Sciatic nerve (tissue), 2 donors: Measurements from ENCODE around the gene C17orf114.

Source experiments
- ATAC-seq: fragments of 200-7000 bp; cut with Tn5 transposase; one replicate; pipeline ENCODE4 v1.9.1; 2020; ENCODE audit warnings: mild to moderate bottlenecking, moderate library complexity
- DNase-seq: peaks from one replicate; pipeline ENCODE4 v3.0.0-alpha.2; 2020; ENCODE audit warnings: low spot score
- intact Hi-C: fragments of 100-400 bp; cut with DNase I; formaldehyde crosslinking; loops from one replicate; pipeline ENCODE4 v1.14.2; 2022
- donor health status: DM: no; HTN: no; CAD: no.
- donor health status: DM: no; HTN: no; CAD: no.

The C17orf114 gene

GRCh38 chr17:4802228-4802627, at the start of gene C17orf114:
Gene C17orf114 (minus strand): TSS chr17:4802328.
- no peak for ATAC-seq
- DNase-seq, result no peak
- intact Hi-C loops, result no loop called here

GRCh38 chr17:4851084-4851483, 49.0 kb upstream of the C17orf114 start:
- ATAC-seq (no peak), DNase-seq (no peak)
- intact Hi-C loops, result no loop called here

GRCh38 chr17:4850246-4850645, 48.1 kb upstream of the C17orf114 start:
- intact Hi-C loops, result no loop called here
- no peak for DNase-seq
- ATAC-seq, result no peak

GRCh38 chr17:4849011-4849536, 46.9 kb upstream of the C17orf114 start:
- no peak for DNase-seq
- ATAC-seq, result no peak
- intact Hi-C loops, result loop anchor here (5.0 kb wide), 1 partner anchor 33 kb away; no protein-coding TSS in a partner anchor

- no peak for DNase-seq
- intact Hi-C loops, result loop anchor here (5.0 kb wide), 1 partner anchor 35 kb away; no protein-coding TSS in a partner anchor
- no peak for ATAC-seq
Observed at GRCh38 chr17:4846635-4847390, 44.7 kb upstream of the C17orf114 start.

GRCh38 chr17:4845118-4845517, 43.0 kb upstream of the C17orf114 start:
- ATAC-seq (peak; percentile 52), DNase-seq (no peak)
- intact Hi-C loops, result loop anchor here (5.0 kb wide), 1 partner anchor 37 kb away; no protein-coding TSS in a partner anchor

GRCh38 chr17:4843321-4844000, 41.3 kb upstream of the C17orf114 start:
- intact Hi-C loops, result no loop called here
- ATAC-seq (no peak), DNase-seq (no peak)

GRCh38 chr17:4842376-4842775, 40.2 kb upstream of the C17orf114 start:
- intact Hi-C loops, result no loop called here
- ATAC-seq (no peak), DNase-seq (no peak)

- intact Hi-C loops, result no loop called here
- DNase-seq, result no peak
- no peak for ATAC-seq
Observed at GRCh38 chr17:4840893-4841242, 38.7 kb upstream of the C17orf114 start.

GRCh38 chr17:4839965-4840892, 38.1 kb upstream of the C17orf114 start:
- no peak for ATAC-seq
- DNase-seq, result no peak
- intact Hi-C loops, result no loop called here

- no peak for ATAC-seq
- intact Hi-C loops, result no loop called here
Observed at GRCh38 chr17:4839221-4839620, 37.1 kb upstream of the C17orf114 start.

GRCh38 chr17:4838309-4838785, 36.2 kb upstream of the C17orf114 start:
- ATAC-seq (no peak), DNase-seq (no peak)
- intact Hi-C loops, result no loop called here

More at GRCh38 chr17:4839221-4839620, 37.1 kb upstream of the C17orf114 start:
- DNase-seq, result no peak

- intact Hi-C loops, result no loop called here
- ATAC-seq (no peak), DNase-seq (no peak)
Observed at GRCh38 chr17:4837471-4838308, 35.6 kb upstream of the C17orf114 start.

- ATAC-seq (no peak), DNase-seq (no peak)
- intact Hi-C loops, result no loop called here
Observed at GRCh38 chr17:4836221-4836620, 34.1 kb upstream of the C17orf114 start.

- intact Hi-C loops, result no loop called here
- ATAC-seq, result no peak
Observed at GRCh38 chr17:4834681-4835020, 32.5 kb upstream of the C17orf114 start.

GRCh38 chr17:4833941-4834680, 32.0 kb upstream of the C17orf114 start:
- ATAC-seq, result peak; percentile 46
- no peak for DNase-seq
- intact Hi-C loops, result no loop called here

More at GRCh38 chr17:4834681-4835020, 32.5 kb upstream of the C17orf114 start:
- no peak for DNase-seq

GRCh38 chr17:4833178-4833940, 31.2 kb upstream of the C17orf114 start, which contains the start of gene MINK1:
Gene MINK1 (plus strand): TSS chr17:4833340. CDS start chr17:4833584, 244 bp downstream.
- peak; percentile 91 for DNase-seq
- peak; percentile 98 for ATAC-seq
- intact Hi-C loops, result no loop called here
